ENCODE data around the gene TBCD.

The TBCD gene

DNA sequence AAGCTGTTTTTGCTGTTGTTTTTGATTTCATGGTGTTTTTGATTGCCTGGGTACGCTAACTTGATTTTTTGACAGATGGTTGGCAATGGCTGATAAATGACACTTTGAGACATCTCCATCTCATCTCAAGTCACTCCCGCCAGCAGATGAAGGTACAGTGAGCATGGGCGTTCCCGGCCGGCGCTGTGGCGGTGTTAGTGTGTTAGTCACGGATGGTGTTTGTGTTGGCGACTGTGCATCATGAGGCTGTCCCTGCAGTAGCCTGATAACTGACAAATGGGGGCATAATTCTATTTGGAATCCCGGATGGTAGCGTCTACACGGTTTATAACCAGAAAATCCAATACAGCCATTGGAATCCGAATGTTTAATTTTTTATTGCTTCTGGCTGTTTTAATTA is 169.6 kb downstream of the TBCD start:
- DNase-seq: no peak

GRCh38 chr17:82922646-82923045 is 170.8 kb downstream of the TBCD start:
- DNase-seq: no peak

GRCh38 chr17:82923366-82924113 is 171.7 kb downstream of the TBCD start:
- DNase-seq: no peak

DNA sequence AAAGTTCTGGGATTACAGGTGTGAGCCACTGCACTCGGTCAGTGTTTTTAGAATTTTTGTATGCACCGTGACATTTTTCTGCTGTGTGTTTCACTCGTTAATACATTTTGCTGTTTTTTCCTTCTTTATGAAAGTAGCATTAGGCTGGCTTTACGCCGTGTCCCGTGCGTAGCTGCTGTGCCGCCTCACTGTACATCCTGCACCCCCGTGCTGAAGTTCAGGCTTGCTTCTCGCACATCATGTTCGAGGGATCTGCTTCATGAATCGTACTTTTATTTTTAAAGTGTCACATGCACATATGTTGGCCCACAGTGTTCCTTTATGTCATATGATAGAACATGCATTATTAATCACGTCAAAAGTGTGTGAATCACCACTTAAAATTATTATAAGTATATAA is 172.3 kb downstream of the TBCD start:
- DNase-seq: no peak

DNA sequence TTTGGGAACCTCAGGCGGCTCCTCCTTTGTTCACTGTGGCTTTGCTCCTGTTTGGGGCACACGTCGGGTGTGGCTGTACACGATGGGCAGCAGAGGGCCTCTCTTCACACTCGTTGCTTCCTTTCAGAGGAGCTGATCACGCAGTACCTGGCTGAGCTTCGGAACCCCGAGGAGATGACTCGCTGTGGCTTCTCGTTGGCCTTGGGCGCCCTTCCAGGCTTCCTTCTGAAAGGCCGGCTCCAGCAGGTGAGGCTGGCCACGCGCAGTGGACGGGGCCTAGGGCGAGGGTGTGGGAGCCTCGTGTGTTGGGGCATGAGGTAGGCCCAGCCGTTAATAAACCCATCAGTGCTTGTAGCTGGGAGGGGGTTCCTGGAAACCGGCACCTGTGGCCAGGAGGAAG is 172.9 kb downstream of the TBCD start:
- no peak for DNase-seq

DNA sequence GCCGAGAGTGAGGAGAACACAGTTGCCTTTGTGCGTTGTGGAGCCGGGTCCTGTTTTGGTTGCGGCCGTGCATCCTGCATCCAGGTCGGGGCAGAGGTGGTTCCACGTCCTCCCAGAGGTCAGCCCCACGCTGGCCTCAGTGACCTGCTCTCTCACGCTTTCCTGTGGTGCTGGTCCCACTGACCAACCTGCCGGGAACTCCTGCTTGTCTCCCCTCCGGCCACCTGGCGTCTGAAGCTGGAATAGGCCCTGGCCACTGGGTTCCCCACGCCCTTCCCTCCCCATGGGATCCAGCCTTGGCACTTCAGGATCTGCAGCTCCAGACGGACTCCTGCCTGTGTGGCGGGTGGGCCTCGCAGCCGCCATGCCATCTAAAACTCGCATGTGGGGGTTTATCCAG is 173.5 kb downstream of the TBCD start:
- no peak for DNase-seq

DNA sequence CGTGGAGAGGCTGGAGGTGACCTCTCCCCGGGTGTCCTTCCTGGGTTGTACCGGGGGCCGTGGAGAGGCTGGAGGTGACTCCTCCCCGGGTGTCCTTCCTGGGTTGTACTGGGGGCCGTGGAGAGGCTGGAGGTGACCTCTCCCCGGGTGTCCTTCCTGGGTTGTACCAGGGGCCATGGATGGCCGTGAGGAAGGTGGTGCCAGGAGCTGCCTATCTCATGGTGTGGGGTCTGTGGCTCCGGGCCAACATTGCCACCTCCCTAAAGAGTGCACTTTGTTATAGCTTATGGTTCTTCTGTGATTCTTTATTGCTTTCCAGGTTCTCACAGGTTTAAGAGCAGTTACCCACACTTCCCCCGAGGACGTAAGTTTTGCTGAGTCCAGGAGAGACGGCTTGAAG is 174.2 kb downstream of the TBCD start:
- DNase-seq: no peak

- no peak for DNase-seq
Observed at GRCh38 chr17:82926716-82927115, 174.9 kb downstream of the TBCD start.

- DNase-seq: no peak
Observed at GRCh38 chr17:82927311-82927660, 175.4 kb downstream of the TBCD start.

DNA sequence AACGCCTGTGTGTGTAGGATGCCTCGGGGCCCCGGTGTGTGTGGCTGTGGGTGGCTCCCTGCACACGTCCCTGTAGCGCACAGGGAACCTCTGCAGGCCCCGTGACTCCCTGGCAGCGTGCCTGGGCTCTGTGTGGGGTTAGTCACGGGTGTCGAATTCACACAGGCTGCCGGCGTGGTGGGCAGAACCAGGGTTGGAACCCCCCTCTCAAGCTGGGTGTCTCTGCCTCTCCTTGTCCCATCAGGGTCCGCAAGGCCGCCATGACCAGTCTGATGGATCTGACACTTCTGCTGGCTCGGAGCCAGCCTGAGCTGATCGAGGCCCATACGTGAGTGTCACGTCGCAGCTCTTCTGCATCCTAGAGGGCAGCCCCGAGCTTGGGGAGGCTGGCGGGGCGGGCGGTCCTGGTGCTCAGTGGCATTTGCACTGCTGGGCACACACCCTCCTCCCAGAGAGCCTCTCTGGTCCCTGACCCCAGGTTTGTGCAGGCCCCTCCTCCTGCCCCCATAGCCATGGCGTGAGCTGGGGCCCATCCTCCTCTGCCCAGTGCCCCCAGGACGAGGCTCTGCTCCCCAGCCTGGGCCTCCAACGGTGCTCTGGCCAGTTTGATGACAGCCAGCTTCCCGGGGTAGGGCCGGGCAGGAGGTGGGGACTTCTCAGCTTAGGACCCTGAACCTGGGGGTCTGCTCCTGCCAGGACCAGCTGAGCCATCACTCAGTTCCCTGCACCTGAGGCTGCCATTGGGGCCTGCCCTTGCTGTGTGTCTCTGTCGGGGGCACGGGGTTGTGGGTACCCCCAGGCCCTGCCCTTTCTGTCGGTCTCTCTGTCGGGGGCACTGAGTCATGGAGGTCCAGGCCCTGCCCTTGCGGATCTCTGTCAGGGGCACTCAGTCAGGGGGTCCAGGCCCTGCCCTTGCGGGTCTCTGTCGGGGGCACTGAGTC is 176.1 kb downstream of the TBCD start:
- peak in 1 of 51 donors; percentile 11 for DNase-seq

GRCh38 chr17:82929011-82929622 is 177.3 kb downstream of the TBCD start:
- no peak for DNase-seq

GRCh38 chr17:82929676-82930042 is 177.8 kb downstream of the TBCD start:
- DNase-seq: no peak

- no peak for DNase-seq
Observed at GRCh38 chr17:82930043-82930923, 178.4 kb downstream of the TBCD start.

DNA sequence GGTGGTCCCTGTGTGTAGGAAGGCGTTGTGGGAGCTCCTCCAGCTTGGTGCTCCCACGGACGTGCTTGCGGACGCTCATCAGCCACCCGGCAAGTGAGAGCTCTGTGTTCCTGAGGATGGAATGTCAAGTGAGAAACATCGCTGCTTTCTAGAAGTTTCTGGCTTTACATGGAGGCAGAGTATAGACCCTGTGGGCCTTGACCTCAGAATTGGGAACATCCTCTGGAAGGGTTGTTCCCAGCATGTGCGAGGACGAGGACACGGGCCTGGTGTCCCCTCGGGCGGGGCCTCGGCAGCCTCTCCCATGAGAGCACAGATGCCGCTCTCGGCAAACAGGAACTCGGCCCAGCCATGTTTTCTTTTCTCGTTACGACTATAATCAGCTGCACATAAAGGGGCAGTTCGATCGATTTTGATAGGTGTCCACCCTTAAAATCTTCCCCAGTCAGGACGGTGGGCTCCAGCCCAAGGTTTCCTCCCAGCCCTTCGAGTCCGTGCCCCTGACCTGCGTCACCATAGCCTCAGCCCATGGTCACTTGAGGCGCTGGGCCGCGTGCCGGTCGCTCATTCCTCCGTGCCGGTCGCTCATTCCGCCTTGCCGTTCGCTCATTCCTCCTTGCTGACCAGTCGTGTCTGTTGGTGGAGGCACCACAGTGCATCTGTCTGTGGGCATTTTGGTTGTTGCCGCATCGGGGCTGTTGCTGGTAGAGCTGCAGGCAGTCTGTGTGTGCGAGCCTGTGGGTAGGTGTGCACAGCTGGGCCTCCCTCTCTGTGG is 179.2 kb downstream of the TBCD start:
- no peak for DNase-seq

- DNase-seq: peak in 19 of 51 donors; percentile 11 to 77 (median 29)
Observed at GRCh38 chr17:82931699-82932517, 180.0 kb downstream of the TBCD start.

GRCh38 chr17:82932518-82933310 is 180.8 kb downstream of the TBCD start:
- no peak for DNase-seq

DNA sequence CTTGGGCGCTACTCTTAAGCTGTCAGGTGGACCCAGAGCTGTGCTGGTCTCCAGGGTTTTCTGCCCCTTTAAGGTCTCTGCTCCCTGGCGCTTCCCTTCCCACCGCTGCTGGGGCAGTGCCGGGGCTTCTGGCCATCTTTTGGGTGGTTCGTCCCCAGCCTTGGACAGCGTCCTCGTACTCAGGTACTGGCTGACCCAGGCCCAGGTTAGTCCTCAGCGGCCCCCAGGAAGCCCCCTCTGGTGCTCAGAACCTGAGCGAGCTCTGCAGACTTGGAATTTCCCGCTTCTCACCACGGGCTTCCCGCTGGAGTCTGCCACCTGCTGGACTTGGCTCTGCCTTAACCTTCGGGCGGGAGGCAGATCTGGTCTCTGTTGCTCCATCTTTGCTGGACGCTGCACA is 182.0 kb downstream of the TBCD start:
- DNase-seq: no peak

DNA sequence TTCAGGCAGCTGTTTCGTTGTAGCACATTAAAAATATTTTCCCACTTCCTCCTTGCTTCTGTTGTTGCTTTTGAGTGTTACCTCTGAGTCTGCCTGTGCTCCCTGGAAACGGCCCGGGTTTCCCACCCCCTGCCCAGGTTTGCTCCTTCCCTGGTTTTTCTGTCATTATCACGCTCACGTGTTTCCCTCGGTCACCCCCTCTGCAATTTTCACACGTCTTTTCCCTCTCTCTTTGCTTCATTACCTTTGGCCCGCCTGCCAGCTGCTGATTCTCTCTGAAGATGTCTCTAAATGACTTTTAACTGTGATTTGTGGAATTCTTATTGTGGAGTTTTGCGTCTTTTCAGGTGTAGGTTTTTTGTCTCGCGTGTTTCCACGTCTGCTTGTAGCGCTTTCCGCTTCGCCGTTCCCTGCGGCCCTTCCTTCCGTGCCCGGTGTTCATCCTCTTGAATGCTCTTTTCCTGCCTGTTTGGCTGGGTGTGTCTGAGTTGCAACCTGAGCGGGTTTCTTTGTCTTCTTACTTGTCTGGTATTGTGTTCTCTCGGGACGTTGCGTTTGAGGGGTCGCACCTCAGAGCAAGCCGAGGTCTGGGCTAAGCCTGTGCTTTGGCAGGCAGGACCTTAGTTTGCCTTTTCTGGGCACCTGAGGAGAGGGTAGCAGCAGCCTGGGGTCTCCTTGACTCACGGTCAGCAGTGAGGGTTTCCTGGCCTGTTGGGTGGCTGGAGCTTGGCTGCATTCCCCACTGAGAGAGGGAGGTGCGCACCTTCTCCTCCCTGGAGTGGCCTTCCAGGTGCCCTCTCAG is 184.3 kb downstream of the TBCD start:
- no peak for DNase-seq
